ENCODE data around the gene ZNF524.

ZNF524 gene

DNA sequence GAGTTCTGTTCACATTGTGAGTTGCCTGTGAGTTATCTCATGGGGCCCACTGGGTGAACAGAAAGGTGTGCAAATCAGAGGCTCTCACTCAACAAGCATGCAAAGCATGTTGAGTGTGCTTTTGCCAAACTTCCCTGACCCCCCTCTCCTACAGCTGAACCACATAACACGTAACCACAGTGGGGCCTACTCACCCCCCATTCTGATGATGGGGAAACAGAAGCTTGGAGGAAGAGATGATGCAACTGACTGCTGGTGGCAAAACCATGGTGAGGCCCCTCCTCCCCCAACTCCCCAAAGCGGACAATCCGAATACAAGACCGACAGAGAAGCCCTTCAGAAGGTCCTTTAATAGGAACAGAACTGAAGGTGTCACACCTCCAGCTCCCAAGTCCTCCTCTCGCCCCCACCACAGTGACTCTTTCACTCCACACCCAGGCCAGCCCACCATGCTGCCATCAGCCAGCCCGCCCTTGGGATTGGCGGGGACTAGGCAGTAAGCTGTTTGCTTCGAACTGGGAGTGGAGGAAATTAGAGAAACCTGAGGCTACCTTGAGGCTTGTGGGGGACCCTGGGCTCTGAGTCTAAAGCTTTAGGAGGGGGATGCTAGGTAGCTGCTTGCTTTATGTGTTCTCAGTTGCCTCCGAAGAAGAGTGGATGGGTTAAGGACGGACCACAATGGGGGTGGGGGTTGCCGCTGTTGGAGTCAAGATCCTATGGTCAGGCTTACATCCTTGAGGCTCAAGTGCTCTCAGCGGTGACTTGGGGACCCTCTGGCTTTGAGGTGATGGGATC, 20.5 kb downstream of the ZNF524 start:
- DNase-seq (ENCODE audit: low spot score) = no peak

DNA sequence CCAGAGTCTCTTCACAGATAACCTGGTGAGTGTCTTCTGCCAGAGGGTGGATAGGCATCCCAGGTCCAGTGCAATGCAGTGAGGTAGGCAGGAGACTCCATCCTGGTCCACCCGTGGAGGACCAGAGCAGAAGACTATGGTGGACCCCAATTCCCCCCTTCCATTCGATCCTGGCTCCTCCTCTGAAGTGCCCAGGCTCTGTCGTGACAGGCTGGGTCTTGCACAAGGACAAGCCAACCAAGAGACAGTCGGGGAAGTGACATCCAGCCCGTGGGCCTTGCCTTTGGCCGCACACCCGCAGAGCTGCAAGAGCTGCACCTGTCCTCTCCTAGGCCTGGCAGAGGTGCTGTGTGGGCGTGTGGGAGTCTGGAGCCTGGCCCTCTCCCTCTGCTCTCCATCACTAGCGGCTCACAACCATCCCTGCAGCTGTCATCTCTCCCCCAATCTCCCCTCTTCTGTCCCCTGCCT, 21.2 kb downstream of the ZNF524 start:
- DNase-seq (ENCODE audit: low spot score) = no peak

DNA sequence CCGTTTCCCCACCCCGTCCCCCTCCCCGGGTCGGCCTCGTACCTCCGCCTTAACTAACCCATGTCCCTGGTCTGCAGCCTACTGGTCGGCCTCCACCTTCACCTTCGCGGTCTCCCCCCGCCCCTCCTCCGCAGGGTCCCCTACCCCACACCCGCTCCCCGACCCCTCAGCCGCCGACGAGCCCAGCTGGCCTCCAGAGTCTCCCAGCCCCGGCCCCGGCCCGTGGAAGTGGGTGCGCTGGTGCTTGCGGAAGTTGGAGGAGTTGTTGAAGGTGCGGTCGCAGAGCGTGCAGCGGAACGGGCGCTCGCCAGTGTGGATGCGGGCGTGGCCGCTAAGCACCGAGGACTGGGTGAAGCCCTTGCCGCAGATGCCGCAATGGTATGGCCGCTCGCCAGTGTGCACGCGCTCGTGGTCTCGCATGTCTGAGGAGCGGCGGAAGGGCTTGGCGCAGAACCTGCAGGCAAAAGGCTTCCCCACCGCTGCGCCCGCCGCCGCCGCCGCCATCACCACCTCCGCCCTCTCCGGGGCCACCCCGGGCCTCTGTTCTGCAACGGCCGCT, 21.7 kb downstream of the ZNF524 start:
- DNase-seq (ENCODE audit: low spot score) = no peak

DNA sequence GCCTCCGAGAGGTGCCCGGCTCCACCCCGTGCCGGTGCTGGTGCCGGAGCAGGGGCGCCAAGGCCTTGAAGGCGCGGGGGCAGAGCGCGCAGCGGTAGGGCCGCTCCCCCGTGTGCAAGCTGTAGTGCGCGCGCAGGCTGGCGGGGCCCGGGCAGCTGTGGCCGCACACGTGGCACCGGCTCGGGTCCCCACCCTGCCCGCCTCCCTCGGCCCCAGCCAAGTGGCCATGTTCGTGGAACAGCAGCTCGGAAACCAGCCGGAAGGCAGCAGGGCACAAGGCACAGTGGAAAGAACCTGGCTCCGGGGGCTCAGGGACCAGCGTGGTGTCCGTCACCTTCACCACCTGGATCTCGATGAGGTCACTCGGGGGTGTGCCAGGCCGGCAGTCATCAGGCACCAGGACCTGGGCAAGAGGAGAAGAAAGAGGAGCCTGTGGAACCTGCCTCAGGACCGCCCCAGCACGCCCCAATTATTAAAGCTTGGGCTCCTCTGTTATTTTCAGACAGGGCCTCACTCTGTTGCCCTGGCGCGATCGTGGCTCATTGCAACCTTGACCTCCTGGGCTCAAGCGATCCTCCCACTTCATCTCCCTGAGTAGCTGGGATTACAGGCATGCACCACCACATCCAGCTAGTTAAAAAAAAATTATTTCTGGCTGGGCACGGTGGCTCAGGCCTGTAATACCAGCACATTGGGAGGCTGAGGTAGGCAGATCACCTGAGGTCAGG, 22.3 kb downstream of the ZNF524 start:
- DNase-seq (ENCODE audit: low spot score) = no peak

GRCh38 chr19:55623130-55623529, 23.0 kb downstream of the ZNF524 start:
- DNase-seq (ENCODE audit: low spot score) = no peak

GRCh38 chr19:55623561-55623960, 23.5 kb downstream of the ZNF524 start:
- DNase-seq (ENCODE audit: low spot score) = no peak

DNA sequence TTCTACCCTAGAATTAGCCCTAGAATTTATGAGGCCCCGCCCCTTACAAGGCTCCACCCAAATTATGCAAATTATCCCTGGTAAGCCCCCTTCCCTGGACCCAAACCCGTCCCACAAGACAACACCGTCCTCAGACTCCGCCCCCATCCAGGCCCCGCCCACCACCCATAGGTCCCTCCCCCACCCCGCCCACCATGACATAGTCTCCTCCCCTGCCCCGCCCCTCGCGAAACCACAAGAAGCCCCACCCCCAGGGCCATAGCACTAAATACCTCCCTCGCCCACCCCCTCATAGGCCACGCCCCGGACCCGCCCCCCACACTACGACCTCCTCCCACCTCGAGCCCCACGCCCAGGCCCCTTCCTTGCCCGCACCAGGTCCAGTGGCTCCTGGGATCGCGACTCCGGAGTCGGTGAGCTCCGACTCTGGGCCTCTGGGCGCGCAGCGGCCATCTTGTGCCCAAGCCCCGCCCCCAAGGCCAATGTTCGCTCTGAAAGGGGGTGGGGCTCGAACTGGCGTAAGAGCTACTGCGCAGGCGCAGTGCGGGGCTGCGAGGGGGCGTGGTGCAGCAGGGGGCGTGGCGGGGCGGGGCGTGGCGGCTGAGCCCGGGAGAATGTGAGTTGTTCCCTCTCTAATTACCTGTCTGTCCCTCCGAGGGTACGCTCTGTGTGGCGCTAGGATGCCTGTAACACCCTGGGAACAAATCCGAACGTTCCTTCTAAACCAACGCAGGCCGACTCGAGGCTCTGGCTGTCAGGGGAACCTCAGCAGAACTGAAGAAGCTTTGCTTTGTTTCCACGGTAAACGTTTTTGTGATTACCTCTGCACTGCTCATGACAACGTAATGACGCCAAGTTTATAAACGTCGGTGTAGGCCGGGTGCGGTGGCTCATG, 24.3 kb downstream of the ZNF524 start, which contains the start of gene ZNF784:
TSS of gene ZNF784 (minus strand) at position 458 of the 895 bp plus-strand sequence. CDS start at position 453, 5 bp downstream.
- DNase-seq (ENCODE audit: low spot score) = peak; percentile 95

GRCh38 chr19:55625004-55625326, 24.9 kb downstream of the ZNF524 start:
- DNase-seq (ENCODE audit: low spot score) = no peak

- DNase-seq (ENCODE audit: low spot score) = no peak
Measured at GRCh38 chr19:55626350-55626749, 26.3 kb downstream of the ZNF524 start.

DNA sequence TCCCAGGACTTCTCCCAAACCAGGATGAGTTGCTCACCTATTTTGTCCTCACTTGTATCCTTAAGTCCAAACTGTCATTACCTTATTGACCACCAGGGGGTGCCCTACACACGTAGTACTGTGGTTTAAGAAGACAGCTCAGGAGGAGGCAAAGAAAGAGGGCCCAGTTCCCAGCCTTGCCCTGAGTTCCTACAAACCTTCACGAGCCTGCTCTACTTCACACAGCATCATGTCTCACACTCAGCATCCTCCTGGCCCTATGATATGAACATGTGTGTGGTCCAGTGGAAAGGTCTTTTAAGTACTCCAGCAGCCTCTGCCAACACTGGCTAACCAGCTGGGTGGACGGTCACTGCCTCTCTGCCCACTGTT, 32.4 kb downstream of the ZNF524 start:
- peak; percentile 60 for DNase-seq (ENCODE audit: low spot score)

GRCh38 chr19:55633861-55634260, 33.8 kb downstream of the ZNF524 start:
- DNase-seq (ENCODE audit: low spot score) = no peak

DNA sequence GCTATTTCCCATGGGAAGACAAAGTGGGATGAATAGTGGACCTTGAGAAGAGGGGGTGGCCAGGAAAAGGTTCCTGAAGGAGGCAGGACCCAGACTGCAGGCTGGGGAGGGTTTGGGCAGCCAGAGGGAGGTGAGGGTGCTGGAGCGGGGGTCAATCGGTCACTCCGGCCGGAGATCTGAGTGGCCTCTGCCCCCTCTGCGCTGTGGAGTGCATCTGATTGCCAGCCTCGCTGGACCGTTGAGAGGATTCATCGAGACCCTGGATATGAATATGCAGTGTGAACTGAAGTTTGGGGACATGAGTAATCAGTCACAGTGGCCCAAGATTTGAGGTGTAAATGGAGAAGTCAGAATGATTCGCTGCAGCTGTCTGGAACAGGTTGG, 35.2 kb downstream of the ZNF524 start:
- no peak for DNase-seq (ENCODE audit: low spot score)

- no peak for DNase-seq (ENCODE audit: low spot score)
Measured at GRCh38 chr19:55635856-55636440, 35.9 kb downstream of the ZNF524 start.

DNA sequence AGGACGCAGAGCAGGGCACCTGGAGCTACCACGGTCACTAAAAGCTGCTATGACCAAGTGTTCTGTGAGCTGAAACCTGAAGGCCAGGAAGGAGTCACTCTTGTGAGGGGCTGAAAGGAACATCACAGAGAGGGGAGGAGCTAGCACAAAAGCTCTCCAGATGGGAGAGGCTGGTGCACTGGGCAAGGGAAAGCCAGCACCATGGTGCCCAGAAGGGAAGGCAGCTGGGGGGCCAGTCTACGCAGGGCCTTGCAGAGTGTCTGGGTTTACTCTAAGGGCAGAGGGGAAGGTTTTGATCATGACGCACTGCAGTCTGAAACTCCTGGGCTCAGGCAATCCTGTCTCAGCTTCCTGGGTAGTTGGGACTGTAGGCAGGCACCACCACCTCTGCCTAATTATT, 36.6 kb downstream of the ZNF524 start:
- DNase-seq (ENCODE audit: low spot score) = no peak

DNA sequence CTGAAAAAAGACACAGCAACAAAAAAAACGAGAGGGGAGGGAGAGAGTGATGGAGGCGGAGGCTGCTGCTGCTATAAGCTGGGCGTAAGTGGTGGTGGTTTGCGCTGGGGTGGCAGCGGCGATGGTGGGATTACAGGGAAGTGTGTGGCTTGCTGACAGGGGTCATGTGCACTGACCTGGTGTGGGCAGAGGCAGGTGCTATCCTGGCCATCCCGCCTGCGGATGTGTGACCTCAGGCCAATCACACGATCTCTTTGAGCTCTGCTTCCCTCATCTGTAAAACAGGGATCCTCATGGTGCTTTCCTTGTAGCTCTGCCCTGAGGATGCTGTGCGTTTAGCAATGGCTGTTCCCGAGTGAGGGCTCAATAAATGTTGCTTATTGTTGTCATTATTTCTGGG, 37.4 kb downstream of the ZNF524 start:
- no peak for DNase-seq (ENCODE audit: low spot score)

- peak; percentile 53 for DNase-seq (ENCODE audit: low spot score)
Measured at GRCh38 chr19:55638864-55639359, 38.8 kb downstream of the ZNF524 start.

GRCh38 chr19:55640043-55640576, 40.0 kb downstream of the ZNF524 start:
- peak; percentile 83 for DNase-seq (ENCODE audit: low spot score)

DNA sequence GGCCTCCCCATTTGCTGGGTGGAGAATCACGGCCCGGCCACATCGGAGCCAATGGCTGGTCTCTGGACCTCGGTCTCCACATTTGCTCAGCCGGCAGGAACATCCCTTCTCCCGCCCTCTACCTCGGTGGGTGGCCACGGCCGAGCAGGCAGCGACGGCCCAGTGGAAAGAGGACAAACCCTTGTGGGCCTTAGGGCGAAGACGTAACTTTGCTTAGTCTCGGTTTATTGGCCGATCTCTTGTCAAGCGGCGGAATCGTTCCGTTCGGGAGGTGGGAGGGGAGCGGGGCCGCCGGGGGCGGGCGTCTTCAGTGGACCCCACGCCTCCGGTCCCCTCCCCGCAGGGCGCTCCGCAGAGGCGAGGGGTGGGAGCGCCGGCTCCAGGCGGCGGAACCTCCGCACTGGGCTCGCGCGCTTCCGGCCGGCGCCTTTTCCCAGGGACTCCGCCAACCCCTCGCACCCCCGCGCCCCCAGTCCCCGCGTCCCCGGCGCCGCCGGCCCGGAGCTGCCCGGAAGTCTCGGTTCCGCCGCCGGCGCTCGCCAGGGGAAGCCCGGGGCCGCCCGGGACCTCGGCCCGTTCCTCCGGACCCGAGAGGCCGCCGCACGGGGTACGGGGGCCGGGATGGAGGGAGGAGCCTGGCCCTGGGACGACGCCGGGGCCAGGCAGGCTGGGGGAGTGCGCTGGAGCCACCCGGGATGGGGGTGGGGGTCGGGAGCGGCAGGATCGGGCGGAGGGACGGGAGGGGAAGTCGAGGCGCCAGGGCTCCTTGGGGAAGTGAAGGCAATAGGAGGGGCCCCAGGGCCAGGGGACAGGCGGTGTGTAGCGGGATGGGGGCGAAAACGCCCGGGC, 40.7 kb downstream of the ZNF524 start, which contains the start of gene ZNF580:
TSS of gene ZNF580 (plus strand) at position 426 of the 849 bp plus-strand sequence. CDS start 1,507 bp downstream, outside the sequence.
- DNase-seq (ENCODE audit: low spot score) = peak; percentile 57

GRCh38 chr19:55641426-55642152, 41.5 kb downstream of the ZNF524 start:
- peak; percentile 38 for DNase-seq (ENCODE audit: low spot score)

All from germinal center (tissue), 1 donor.